ENCODE results near the gene IFT20.

Gene IFT20

GRCh38 chr17:28334666-28335200 is 539 bp downstream of the IFT20 start:
- DNase-seq (ENCODE audit: low spot score), result no peak

- DNase-seq (ENCODE audit: low spot score), result no peak
These were observed 1.1 kb downstream of the IFT20 start for GRCh38 chr17:28334171-28334570.

- no peak for DNase-seq (ENCODE audit: low spot score)
These were observed 2.1 kb downstream of the IFT20 start for GRCh38 chr17:28333083-28333746.

GRCh38 chr17:28331891-28332420 is 3.3 kb downstream of the IFT20 start:
- DNase-seq (ENCODE audit: low spot score), result no peak

- DNase-seq (ENCODE audit: low spot score), result no peak
These were observed 4.6 kb downstream of the IFT20 start for GRCh38 chr17:28330671-28331070.

- no peak for DNase-seq (ENCODE audit: low spot score)
These were observed 6.9 kb downstream of the IFT20 start for GRCh38 chr17:28328325-28328724.

- no peak for DNase-seq (ENCODE audit: low spot score)
These were observed 7.6 kb downstream of the IFT20 start for GRCh38 chr17:28327709-28328108.

GRCh38 chr17:28327031-28327607 is 8.2 kb downstream of the IFT20 start:
- DNase-seq (ENCODE audit: low spot score), result peak; percentile 86

GRCh38 chr17:28326114-28326513 is 9.2 kb downstream of the IFT20 start:
- DNase-seq (ENCODE audit: low spot score), result no peak

GRCh38 chr17:28325211-28325610 is 10.1 kb downstream of the IFT20 start:
- DNase-seq (ENCODE audit: low spot score), result no peak

- DNase-seq (ENCODE audit: low spot score), result no peak
These were observed 10.5 kb downstream of the IFT20 start for GRCh38 chr17:28324781-28325180.

GRCh38 chr17:28324267-28324745 is 11.0 kb downstream of the IFT20 start:
- DNase-seq (ENCODE audit: low spot score), result no peak

GRCh38 chr17:28320215-28321061 is 14.8 kb downstream of the IFT20 start:
- no peak for DNase-seq (ENCODE audit: low spot score)

- DNase-seq (ENCODE audit: low spot score), result no peak
These were observed 15.7 kb downstream of the IFT20 start for GRCh38 chr17:28319598-28319935.

GRCh38 chr17:28318759-28319597 is 16.3 kb downstream of the IFT20 start, which contains the start of gene TMEM97:
Gene TMEM97, plus strand, starts transcription at chr17:28319200. Its CDS starts 40 bp downstream, at chr17:28319240.
- peak; percentile 97 for DNase-seq (ENCODE audit: low spot score)

- DNase-seq (ENCODE audit: low spot score), result no peak
These were observed 17.1 kb downstream of the IFT20 start for GRCh38 chr17:28317966-28318758.

GRCh38 chr17:28317099-28317965 is 17.9 kb downstream of the IFT20 start:
- DNase-seq (ENCODE audit: low spot score), result no peak

- DNase-seq (ENCODE audit: low spot score), result no peak
These were observed 19.2 kb downstream of the IFT20 start for GRCh38 chr17:28315846-28316705.

- DNase-seq (ENCODE audit: low spot score), result no peak
These were observed 21.4 kb downstream of the IFT20 start for GRCh38 chr17:28313841-28314240.

All from activated CD4-positive, alpha-beta T cell treated with anti-CD3 and anti-CD28 coated beads, Interleukin-2, Interleukin-4, amounts not matched to agents 100 ng/mL and 50 ng/mL, durations not matched to agents 16 hours and 8 hours (primary cell).